H9 (cell line): Measurements from ENCODE around the gene SCO2. TPM values are rescaled to one million over a fixed set of nuclear protein-coding genes. Genes with fewer than 3 reads are reported as not detected.
A peak's percentile ranks its signal among the peaks of the same experiment; 100 is the strongest.

Source experiments
- DNase-seq: peaks from one replicate; pipeline ENCODE4 v3.0.0-alpha.2; 2017
- H2AFZ ChIP-seq: one replicate; pipeline ENCODE4 v1.6.1; 2013; ENCODE audit warnings: mild to moderate bottlenecking, low read length, control low read depth, moderate library complexity
- H2AK5ac ChIP-seq: 2 replicates; pipeline ENCODE4 v1.6.1; 2013; ENCODE audit warnings: low read length, control low read depth, mixed read lengths; ENCODE audit not compliant: insufficient read length
- H2BK120ac ChIP-seq: one replicate; pipeline ENCODE4 v1.6.1; 2013; ENCODE audit warnings: low read depth, mild to moderate bottlenecking, low read length, control low read depth, inconsistent platforms; ENCODE audit not compliant: poor library complexity, severe bottlenecking
- H2BK12ac ChIP-seq: 2 replicates; pipeline ENCODE4 v1.6.1; 2013; ENCODE audit warnings: low read length, control low read depth, mixed read lengths, low read depth; ENCODE audit not compliant: insufficient read length
- H2BK15ac ChIP-seq: 2 replicates; pipeline ENCODE4 v1.6.1; 2013; ENCODE audit warnings: low read depth, low read length, control low read depth
- H2BK20ac ChIP-seq: one replicate; pipeline ENCODE4 v1.6.1; 2013; ENCODE audit warnings: low read depth, mild to moderate bottlenecking, low read length, control low read depth, inconsistent platforms; ENCODE audit not compliant: poor library complexity, severe bottlenecking
- H2BK5ac ChIP-seq: 2 replicates; pipeline ENCODE4 v1.6.1; 2013; ENCODE audit warnings: low read length, control low read depth, mixed read lengths; ENCODE audit not compliant: insufficient read length
- H3K14ac ChIP-seq: 2 replicates; pipeline ENCODE4 v1.6.1; 2013; ENCODE audit warnings: low read length, control low read depth; ENCODE audit not compliant: insufficient read depth
- H3K18ac ChIP-seq: 2 replicates; pipeline ENCODE4 v1.6.1; 2013; ENCODE audit warnings: low read depth, mild to moderate bottlenecking, mixed read lengths, low read length, control low read depth; ENCODE audit not compliant: insufficient read length
- H3K23ac ChIP-seq: 2 replicates; pipeline ENCODE4 v1.6.1; 2013; ENCODE audit warnings: low read length, control low read depth, mixed read lengths, low read depth; ENCODE audit not compliant: insufficient read length
- H3K23me2 ChIP-seq: 2 replicates; pipeline ENCODE4 v1.6.1; 2013; ENCODE audit warnings: low read depth, mild to moderate bottlenecking, mixed read lengths, low read length, control low read depth; ENCODE audit not compliant: insufficient read length, poor library complexity, severe bottlenecking
- H3K27ac ChIP-seq: 2 replicates; pipeline ENCODE4 v1.5.1; 2013; ENCODE audit warnings: low read length, control low read depth, mixed read lengths, low read depth; ENCODE audit not compliant: insufficient read length
- H3K27me3 ChIP-seq: 2 replicates; pipeline ENCODE4 v1.6.1; 2013; ENCODE audit warnings: low read length, control low read depth, inconsistent platforms; ENCODE audit not compliant: insufficient read depth
- H3K4ac ChIP-seq: 2 replicates; pipeline ENCODE4 v1.6.1; 2013; ENCODE audit warnings: low read depth, mild to moderate bottlenecking, control low read depth, inconsistent platforms, low read length, moderate library complexity
- H3K4me1 ChIP-seq: 2 replicates; pipeline ENCODE4 v1.6.1; 2013; ENCODE audit warnings: low read length, control low read depth, inconsistent platforms; ENCODE audit not compliant: insufficient read depth
- H3K4me2 ChIP-seq: 2 replicates; pipeline ENCODE4 v1.6.1; 2013; ENCODE audit warnings: low read length, control low read depth, mixed read lengths; ENCODE audit not compliant: insufficient read length, insufficient read depth
- H3K56ac ChIP-seq: 2 replicates; pipeline ENCODE4 v1.6.1; 2013; ENCODE audit warnings: low read depth, mild to moderate bottlenecking, mixed read lengths, low read length, control low read depth; ENCODE audit not compliant: insufficient read length
- H3K79me1 ChIP-seq: 2 replicates; pipeline ENCODE4 v1.6.1; 2013; ENCODE audit warnings: low read depth, mild to moderate bottlenecking, moderate library complexity, low read length, control low read depth, inconsistent platforms; ENCODE audit not compliant: insufficient read depth, poor library complexity, severe bottlenecking
- H3K79me2 ChIP-seq: 2 replicates; pipeline ENCODE4 v1.6.1; 2013; ENCODE audit warnings: low read length, control low read depth, inconsistent platforms; ENCODE audit not compliant: insufficient read depth
- H3K9ac ChIP-seq: 2 replicates; pipeline ENCODE4 v1.6.1; 2013; ENCODE audit warnings: low read length, control low read depth, mixed read lengths; ENCODE audit not compliant: insufficient read length; ENCODE audit errors: extremely low read depth
- H3K9me3 ChIP-seq: one replicate; pipeline ENCODE4 v1.6.1; 2013; ENCODE audit warnings: low read depth, low read length, inconsistent platforms; ENCODE audit not compliant: control insufficient read depth
- H3T11ph ChIP-seq: one replicate; pipeline ENCODE4 v1.6.1; 2013; ENCODE audit warnings: mild to moderate bottlenecking, low read length, control low read depth, inconsistent platforms
- H4K20me1 ChIP-seq: one replicate; pipeline ENCODE4 v1.6.1; 2013; ENCODE audit not compliant: control insufficient read depth, insufficient read length, insufficient read depth
- H4K5ac ChIP-seq: 2 replicates; pipeline ENCODE4 v1.6.1; 2013; ENCODE audit warnings: low read depth, mild to moderate bottlenecking, mixed read lengths, low read length, control low read depth; ENCODE audit not compliant: insufficient read length
- H4K8ac ChIP-seq: replicated peaks from 2 replicates; pipeline ENCODE4 v1.6.1; 2013; ENCODE audit warnings: low read length, control low read depth, mixed read lengths, low read depth; ENCODE audit not compliant: insufficient read length
- H4K91ac ChIP-seq: 2 replicates; pipeline ENCODE4 v1.6.1; 2013; ENCODE audit warnings: low read depth, mild to moderate bottlenecking, moderate library complexity, mixed read lengths, low read length, control low read depth; ENCODE audit not compliant: insufficient read length
- H3K27ac Mint-ChIP-seq, 3 experiments: 2 replicates in 2 of 3; 3 replicates in 1 of 3; pipeline ENCODE4 v1.8.0; 2020 to 2021; ENCODE audit warnings: mixed read lengths in 3 of 3, mild to moderate bottlenecking in 1 of 3, moderate library complexity in 1 of 3
- H3K27me3 Mint-ChIP-seq: 2 replicates; pipeline ENCODE4 v1.8.0; 2021; ENCODE audit warnings: low read depth, mild to moderate bottlenecking, moderate library complexity, mixed read lengths
- H3K36me3 Mint-ChIP-seq, 3 experiments: 2 replicates in 2 of 3; 3 replicates in 1 of 3; pipeline ENCODE4 v1.8.0; 2020 to 2021; ENCODE audit warnings: low read depth in 3 of 3, mixed read lengths in 3 of 3; ENCODE audit not compliant: insufficient read depth in 1 of 3
- H3K4me1 Mint-ChIP-seq, 2 experiments: 2 replicates each; pipeline ENCODE4 v1.8.0; 2020; ENCODE audit warnings: mixed read lengths in 2 of 2
- H3K4me3 Mint-ChIP-seq, 2 experiments: 2 replicates in 1 of 2; 3 replicates in 1 of 2; pipeline ENCODE4 v1.8.0; 2020 to 2021; ENCODE audit warnings: mild to moderate bottlenecking in 2 of 2, mixed read lengths in 2 of 2, moderate library complexity in 1 of 2
- H3K9me3 Mint-ChIP-seq, 2 experiments: 2 replicates in 1 of 2; 3 replicates in 1 of 2; pipeline ENCODE4 v1.8.0; 2020; ENCODE audit warnings: mild to moderate bottlenecking in 2 of 2, mixed read lengths in 2 of 2, moderate library complexity in 1 of 2
- CTCF ChIP-seq: fragments of 200-600 bp; sonication (generic); conservative IDR thresholded peaks from 3 replicates; pipeline ENCODE4 v1.8.0; 2021; ENCODE audit warnings: antibody characterized with exemption, mild to moderate bottlenecking
- WGBS: extraction: QIAGEN DNeasy Blood & Tissue Kit; methylation state at CpG from one replicate; pipeline ENCODE4 v1.1.7; 2013; ENCODE audit warnings: missing lambda C conversion rate, low lambda C conversion rate, mixed read lengths; ENCODE audit not compliant: insufficient read length; ENCODE audit errors: extremely low coverage; 5-methylcytosine and 5-hydroxymethylcytosine counted together
- total RNA-seq: library from RNA; stranded (reverse); gene quantifications from 2 replicates; pipeline ENCODE4 v1.2.1, GENCODE V29; 2021

The SCO2 gene
- total RNA-seq, 1 experiment from 2014 or later, result 3.3 TPM

GRCh38 chr22:50570861-50571260, 45.5 kb upstream of the SCO2 start:
- H2BK120ac ChIP-seq, result no peak overlapping the region

More at GRCh38 chr22:50570861-50571260, 45.5 kb upstream of the SCO2 start:
- Histone ChIP-seq H3K27ac (no peak overlapping the region), H4K5ac (no peak overlapping the region), H3K4me2 (no peak overlapping the region), H3T11ph (no peak overlapping the region), H3K9me3 (no peaks in the 10 kb centered on the region), H3K79me1 (no peaks in the 10 kb centered on the region), H4K20me1 (no peaks in the 10 kb centered on the region), H2AFZ (no peak overlapping the region), H3K4ac (no peak overlapping the region), H3K23ac (no peak overlapping the region), H3K14ac (no peak overlapping the region), H4K8ac (no peak overlapping the region), H3K9ac (no peak overlapping the region), H2BK5ac (no peak overlapping the region), H2BK12ac (no peak overlapping the region), H3K56ac (no peak overlapping the region), H2BK20ac (no peak overlapping the region), H3K23me2 (no peaks in the 10 kb centered on the region), H3K4me1 (no peaks in the 10 kb centered on the region), H3K79me2 (no peaks in the 10 kb centered on the region), H2AK5ac (no peak overlapping the region), H4K91ac (no peak overlapping the region), H3K27me3 (no peaks in the 10 kb centered on the region), H3K18ac (no peak overlapping the region), H2BK15ac (no peak overlapping the region)
- Mint-ChIP-seq H3K27ac (peak overlapping the region in 1 of 3 experiments; percentile 16; a peak in 1 of 7 replicates), H3K27me3 (no peaks in the 10 kb centered on the region; the same call in none of the 2 replicates), H3K4me3 (no peak overlapping the region; a peak in 1 of 5 replicates), H3K9me3 (no peaks in the 10 kb centered on the region), H3K4me1 (no peaks in the 10 kb centered on the region), H3K36me3 (peaks cover 13 to 72% (median 65%) of the 10 kb centered on the region in 3 experiments; a peak in 6 of 7 replicates)
- no peak for TF ChIP-seq CTCF
- WGBS, result no CpG with 5 or more reads among the region's 12 CpGs
- DNase-seq, result no peak
